Body of pancreas (tissue), 4 donors: ENCODE results near the gene FOXC1. TPM values are rescaled to one million over a fixed set of nuclear protein-coding genes. Genes with fewer than 3 reads are reported as not detected.
A peak's percentile ranks its signal among the peaks of the same experiment; 100 is the strongest.

Experiments
- ATAC-seq: fragments of 150-250 bp; one replicate; pipeline ENCODE4 v1.9.1; 2016
- DNase-seq, 4 donors: peaks; one replicate each; pipeline ENCODE4 v3.0.0-alpha.2; 2019
- H3K27ac ChIP-seq, 4 donors: fragments of 200-600 bp; sonication (generic); 1 replicate in 3 of 4; 2 replicates in 1 of 4; pipeline versions ENCODE4 v1.5.1 to v1.6.1; 2016 to 2019; ENCODE audit warnings: mild to moderate bottlenecking in 1 of 4, mixed read lengths in 1 of 4, moderate library complexity in 1 of 4
- H3K27me3 ChIP-seq, 2 donors: fragments of 200-600 bp; sonication (generic); one replicate each; pipeline ENCODE4 v1.6.0; 2016; ENCODE audit warnings: mild to moderate bottlenecking in 1 of 2
- H3K36me3 ChIP-seq, 2 donors: fragments of 200-600 bp; sonication (generic); replicated peaks in 1 of 2; 2 replicates each; pipeline ENCODE4 v1.5.1; 2016; ENCODE audit warnings: low read depth in 2 of 2; ENCODE audit not compliant: insufficient read depth in 1 of 2
- H3K4me1 ChIP-seq: fragments of 200-600 bp; sonication (generic); one replicate; pipeline ENCODE4 v1.6.0; 2016
- H3K4me3 ChIP-seq, 2 donors: fragments of 200-600 bp; sonication (generic); 1 replicate in 1 of 2; 2 replicates in 1 of 2; pipeline ENCODE4 v1.5.1; 2016 to 2019
- H3K9me3 ChIP-seq, 3 donors: fragments of 200-600 bp; sonication (generic); 1 replicate in 2 of 3; 2 replicates in 1 of 3; pipeline ENCODE4 v1.5.1; 2016
- CTCF ChIP-seq, 7 experiments: fragments of 450-650 bp in 4 of 7; fragments of 200-600 bp in 3 of 7; sonication (generic) in 3 of 7; IDR thresholded peaks; one replicate each; pipeline ENCODE4 v1.5.1; 2016 to 2019; ENCODE audit warnings: antibody characterized with exemption in 7 of 7
- POLR2A ChIP-seq, 3 donors: fragments of 450-650 bp; IDR thresholded peaks; one replicate each; pipeline ENCODE4 v1.6.1; 2016; ENCODE audit warnings: antibody characterized with exemption in 3 of 3, mild to moderate bottlenecking in 2 of 3
- WGBS, 2 donors: methylation state at CpG; one replicate each; pipeline ENCODE4 v1.1.5; 2017; 5-methylcytosine and 5-hydroxymethylcytosine counted together
- intact Hi-C: fragments of 100-400 bp; cut with DNase I; formaldehyde crosslinking; loops from one replicate; pipeline ENCODE4 v1.15.1; 2023
- total RNA-seq, 2 donors: library from RNA; depleted of rRNA; stranded (reverse); fragments of >200 nt; gene quantifications; one replicate each; pipeline ENCODE4 v1.1.0, GENCODE V29; 2016

Gene FOXC1
- total RNA-seq, 2 donors from 2014 or later, result 2.0 to 3.6 TPM

- intact Hi-C loops, result loop anchor here (10.0 kb wide), 1 partner anchor 139 kb away; no protein-coding TSS in a partner anchor
- Histone ChIP-seq H3K27ac (no peak overlapping the region), H3K27me3 (no peaks in the 10 kb centered on the region), H3K4me1 (no peaks in the 10 kb centered on the region), H3K9me3 (no peaks in the 10 kb centered on the region), H3K4me3 (no peak overlapping the region), H3K36me3 (no peaks in the 10 kb centered on the region)
- WGBS, 2 donors, result 84 to 92% methylated on average over 23 of the region's 23 CpGs
- no peak for TF ChIP-seq POLR2A (IDR thresholded peaks at IDR 0.05)
- no peak for TF ChIP-seq CTCF (IDR thresholded peaks at IDR 0.05)
- no peak for ATAC-seq
- no peak for DNase-seq
Observed at GRCh38 chr6:1635305-1636010, 25.7 kb downstream of the FOXC1 start.

DNA sequence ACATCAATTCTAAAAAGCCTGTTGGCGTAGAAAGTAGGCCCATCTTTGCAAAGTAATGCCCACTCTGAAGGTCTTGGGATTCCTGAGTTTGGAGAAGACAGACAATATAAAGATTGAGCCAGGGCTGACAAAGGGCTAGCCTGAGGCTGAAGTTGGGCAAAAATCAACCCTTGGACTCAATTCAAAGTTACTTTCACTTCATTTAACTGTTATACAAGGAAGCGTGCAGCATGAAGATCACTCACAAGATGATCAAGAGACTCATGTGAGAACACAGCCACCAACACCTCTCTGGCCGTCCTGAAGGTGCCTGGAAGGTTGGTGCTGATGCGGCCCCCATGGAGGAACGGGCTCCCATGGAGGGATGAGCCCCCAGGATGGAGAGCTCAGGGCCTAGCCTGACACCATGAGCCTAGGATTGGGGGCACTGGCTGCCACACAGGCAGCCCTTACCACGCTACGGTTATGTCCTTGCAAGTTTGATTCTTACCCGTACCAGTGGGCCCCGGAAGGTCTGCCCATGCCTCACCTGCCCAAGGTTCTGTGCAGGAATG lies 26.6 kb downstream of the FOXC1 start:
- DNase-seq (no peak), ATAC-seq (no peak)

DNA sequence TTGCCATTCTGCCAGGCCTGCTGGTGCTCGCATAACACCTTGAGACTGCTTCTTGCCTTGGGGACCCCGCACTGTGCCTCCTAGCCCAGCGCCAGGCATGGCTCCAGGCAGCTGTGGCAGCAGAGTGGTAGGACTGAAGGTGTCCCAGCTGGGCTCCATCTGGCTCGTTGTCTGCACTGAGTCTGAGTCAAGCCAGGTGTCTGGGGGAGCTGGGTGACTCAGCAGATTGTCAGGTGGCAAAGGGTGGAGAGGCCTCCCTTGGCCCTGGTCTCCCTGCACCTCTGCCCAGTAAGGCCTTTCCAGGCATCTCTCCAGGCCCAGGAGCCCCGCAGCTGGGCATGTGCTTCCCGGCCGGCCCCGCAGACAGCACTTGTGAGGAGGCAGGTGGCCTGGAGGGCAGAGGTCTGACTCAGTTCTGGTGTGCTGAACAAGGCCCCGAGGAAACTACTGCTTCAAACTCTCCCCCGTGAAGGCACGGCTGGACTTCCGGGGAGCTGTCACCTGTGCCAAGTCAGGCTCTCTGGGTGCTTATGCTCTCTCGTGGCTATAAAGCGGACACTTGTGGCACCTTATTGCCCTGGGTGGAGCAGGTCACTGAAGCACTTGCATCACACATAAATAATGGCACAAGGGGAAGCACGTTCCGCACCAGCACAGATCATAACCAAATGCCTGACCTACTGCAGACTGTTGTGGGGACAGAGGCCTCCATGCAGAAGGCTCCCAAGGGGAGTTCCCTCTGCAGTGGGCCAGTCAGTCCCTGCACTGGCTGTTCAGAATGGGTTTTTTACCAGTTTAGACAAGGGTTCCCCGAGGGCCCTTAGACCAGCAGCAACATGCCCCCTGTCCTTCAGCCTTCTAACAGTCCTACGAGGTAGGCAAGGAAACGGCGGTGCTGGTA lies 27.5 kb downstream of the FOXC1 start:
- no peak for ATAC-seq
- peaks cover 14% of the 10 kb centered on the region for H3K4me1 ChIP-seq
- DNase-seq, result peak in 3 of 4 donors; percentile 38 to 77 (median 76)
- H3K36me3 ChIP-seq, result no peaks in the 10 kb centered on the region
- H3K9me3 ChIP-seq, result no peaks in the 10 kb centered on the region
- WGBS, 2 donors, result 86 to 90% methylated on average over 15 to 17 of the region's 20 CpGs
- no peak overlapping the region for H3K4me3 ChIP-seq
- H3K27ac ChIP-seq, result no peak overlapping the region
- intact Hi-C loops, result loop anchor here (10.0 kb wide), 1 partner anchor 138 kb away; no protein-coding TSS in a partner anchor
- H3K27me3 ChIP-seq, result no peaks in the 10 kb centered on the region
- TF ChIP-seq POLR2A (IDR thresholded peaks at IDR 0.05), result no peak
- no peak for TF ChIP-seq CTCF (IDR thresholded peaks at IDR 0.05)

More for the DNA sequence above, 26.6 kb downstream of the FOXC1 start:
- Histone ChIP-seq H3K27me3 (no peaks in the 10 kb centered on the region), H3K4me3 (no peak overlapping the region), H3K9me3 (no peaks in the 10 kb centered on the region), H3K27ac (no peak overlapping the region), H3K36me3 (no peaks in the 10 kb centered on the region), H3K4me1 (peaks cover 8% of the 10 kb centered on the region)
- TF ChIP-seq CTCF (IDR thresholded peaks at IDR 0.05) (no peak), POLR2A (IDR thresholded peaks at IDR 0.05) (no peak)
- intact Hi-C loops, result loop anchor here (10.0 kb wide), 1 partner anchor 138 kb away; no protein-coding TSS in a partner anchor
- 89 to 95% methylated on average over 5 to 9 of the region's 9 CpGs for WGBS, 2 donors

DNA sequence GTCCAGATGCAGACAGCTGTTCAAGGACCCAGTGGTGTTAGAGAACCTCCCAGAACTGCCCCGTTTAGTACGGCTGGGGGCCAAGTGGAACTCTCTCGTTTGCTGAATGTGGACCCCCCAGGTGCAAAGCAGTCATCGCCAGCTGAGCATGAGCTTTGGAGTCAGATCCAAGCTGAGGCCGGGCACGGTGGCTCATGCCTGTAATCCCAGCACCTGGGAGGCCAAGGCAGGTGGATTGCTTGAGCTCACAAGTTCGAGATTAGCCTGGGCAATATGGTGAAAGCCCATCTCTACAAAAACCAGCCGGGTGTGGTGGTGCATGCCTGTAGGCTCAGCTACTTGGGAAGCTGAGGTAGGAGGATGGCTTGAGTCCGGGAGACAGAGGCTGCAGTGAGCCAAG lies 29.7 kb downstream of the FOXC1 start:
- peaks cover 14% of the 10 kb centered on the region for H3K4me1 ChIP-seq
- no peak for ATAC-seq
- intact Hi-C loops, result loop anchor here (10.0 kb wide), 1 partner anchor 135 kb away; no protein-coding TSS in a partner anchor
- no peaks in the 10 kb centered on the region for H3K36me3 ChIP-seq
- WGBS, 2 donors, result 89 to 94% methylated on average over 8 to 9 of the region's 9 CpGs
- no peak for DNase-seq
- H3K27ac ChIP-seq, result no peak overlapping the region
- TF ChIP-seq CTCF (IDR thresholded peaks at IDR 0.05) (no peak), POLR2A (IDR thresholded peaks at IDR 0.05) (no peak)
- H3K27me3 ChIP-seq, result no peaks in the 10 kb centered on the region
- no peak overlapping the region for H3K4me3 ChIP-seq
- no peaks in the 10 kb centered on the region for H3K9me3 ChIP-seq
